Effector memory CD8-positive, alpha-beta T cell (primary cell): Measurements from ENCODE around the gene ZNF641.

ENCODE experiments used
- ATAC-seq: fragments of 150-1000 bp; cut with Tn5 transposase; replicated peaks from 2 replicates; pipeline ENCODE4 v1.10.0; 2021; ENCODE audit warnings: mild to moderate bottlenecking, moderate library complexity
- DNase-seq, 3 experiments: peaks; one replicate each; pipeline ENCODE4 v3.0.0; 2021
- H3K27ac Mint-ChIP-seq, 2 donors: one replicate each; pipeline ENCODE4 v1.8.0; 2022; ENCODE audit warnings: mild to moderate bottlenecking in 2 of 2, mixed read lengths in 2 of 2, moderate library complexity in 2 of 2
- H3K27me3 Mint-ChIP-seq, 2 donors: one replicate each; pipeline ENCODE4 v1.8.0; 2022; ENCODE audit warnings: mixed read lengths in 2 of 2
- H3K36me3 Mint-ChIP-seq: one replicate; pipeline ENCODE4 v1.8.0; 2022; ENCODE audit warnings: mild to moderate bottlenecking, moderate library complexity, mixed read lengths; ENCODE audit not compliant: insufficient read depth
- H3K4me1 Mint-ChIP-seq, 2 donors: one replicate each; pipeline ENCODE4 v1.8.0; 2022; ENCODE audit warnings: low read depth in 2 of 2, mixed read lengths in 2 of 2
- H3K4me3 Mint-ChIP-seq, 2 donors: one replicate each; pipeline ENCODE4 v1.8.0; 2022; ENCODE audit warnings: mild to moderate bottlenecking in 2 of 2, mixed read lengths in 2 of 2, moderate library complexity in 2 of 2
- H3K9me3 Mint-ChIP-seq, 2 donors: one replicate each; pipeline ENCODE4 v1.8.0; 2022; ENCODE audit warnings: mixed read lengths in 2 of 2

The ZNF641 gene

GRCh38 chr12:48311313-48311712 is 39.4 kb downstream of the ZNF641 start:
- Mint-ChIP-seq H3K27me3 (peaks cover 0 to 18% of the 10 kb centered on the region in 2 donors), H3K36me3 (peaks cover 2% of the 10 kb centered on the region)
- no peak for ATAC-seq

DNA sequence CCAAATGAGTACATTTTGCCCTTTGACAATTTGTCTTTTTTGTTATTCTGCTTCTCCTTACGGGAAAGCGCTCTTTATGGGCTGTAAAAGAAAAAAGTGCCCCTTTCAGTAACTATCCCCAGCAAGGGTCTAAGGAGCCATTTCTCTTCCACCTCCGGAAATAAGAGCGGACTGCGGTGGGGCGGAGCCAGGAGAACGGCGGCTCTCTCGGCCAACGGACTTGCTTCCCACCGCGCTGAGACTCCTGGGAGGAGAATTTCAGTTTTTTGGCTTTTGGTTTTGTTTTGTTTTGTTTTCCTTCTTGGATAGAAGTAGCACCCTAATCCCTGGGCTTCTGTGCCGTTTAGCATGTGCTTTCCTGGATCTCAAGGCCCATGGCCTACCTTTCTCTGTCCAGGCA is 43.5 kb downstream of the ZNF641 start:
- H3K9me3 Mint-ChIP-seq: no peaks in the 10 kb centered on the region
- ATAC-seq (no peak), DNase-seq (no peak)
- H3K36me3 Mint-ChIP-seq: peaks cover 2% of the 10 kb centered on the region
- H3K4me3 Mint-ChIP-seq: no peak overlapping the region
- peaks cover 0 to 10% of the 10 kb centered on the region in 2 donors for H3K27me3 Mint-ChIP-seq
- H3K27ac Mint-ChIP-seq: no peak overlapping the region
- peaks cover 0 to 5% of the 10 kb centered on the region in 2 donors for H3K4me1 Mint-ChIP-seq

More at GRCh38 chr12:48311313-48311712, 39.4 kb downstream of the ZNF641 start:
- no peaks in the 10 kb centered on the region for H3K9me3 Mint-ChIP-seq
- H3K4me3 Mint-ChIP-seq: no peak overlapping the region
- peaks cover 0 to 5% of the 10 kb centered on the region in 2 donors for H3K4me1 Mint-ChIP-seq
- H3K27ac Mint-ChIP-seq: no peak overlapping the region
- DNase-seq: no peak

- H3K4me1 Mint-ChIP-seq: no peaks in the 10 kb centered on the region
These were observed 45.5 kb downstream of the ZNF641 start for GRCh38 chr12:48305190-48305589.

DNA sequence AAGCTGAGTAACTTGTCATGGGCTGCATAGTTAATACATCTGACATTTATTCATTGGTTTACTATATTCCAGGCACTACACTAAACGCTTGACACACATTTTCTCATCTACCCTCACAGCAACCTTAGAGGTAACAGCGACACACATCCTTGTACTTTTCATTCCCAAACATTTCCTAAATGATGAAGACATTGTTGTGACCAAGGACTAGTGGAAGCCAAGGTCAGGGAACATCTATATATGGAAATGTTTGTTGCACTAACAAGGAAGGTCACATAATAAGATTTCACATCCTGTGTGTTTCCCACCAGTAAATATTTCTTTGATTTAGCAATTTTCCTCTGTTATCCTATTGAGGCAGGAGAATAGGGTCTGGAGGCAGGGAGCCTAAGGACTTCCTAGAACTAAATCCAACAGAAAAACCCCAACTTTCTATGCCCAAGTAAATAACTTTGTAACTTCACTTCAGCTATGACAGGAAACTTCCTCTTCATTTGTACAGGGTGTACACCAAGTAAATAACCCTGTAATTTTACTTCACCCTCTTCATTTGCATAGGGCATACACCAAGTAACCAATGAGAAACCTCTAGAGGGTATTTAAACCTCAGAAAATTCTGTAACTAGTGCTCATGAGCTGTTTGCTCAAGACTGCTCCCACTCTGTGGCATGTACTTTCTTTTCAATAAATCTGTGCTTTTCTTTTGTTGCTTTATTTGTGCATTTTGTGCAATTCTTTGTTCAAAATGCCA is 48.4 kb downstream of the ZNF641 start:
- Mint-ChIP-seq H3K36me3 (no peaks in the 10 kb centered on the region), H3K4me3 (no peak overlapping the region), H3K4me1 (no peaks in the 10 kb centered on the region), H3K27ac (no peak overlapping the region), H3K27me3 (peaks cover 10 to 17% of the 10 kb centered on the region in 2 donors), H3K9me3 (no peaks in the 10 kb centered on the region)
- ATAC-seq (no peak), DNase-seq (no peak)

More at GRCh38 chr12:48305190-48305589, 45.5 kb downstream of the ZNF641 start:
- H3K27me3 Mint-ChIP-seq: peaks cover 0 to 10% of the 10 kb centered on the region in 2 donors
- H3K27ac Mint-ChIP-seq: no peak overlapping the region
- DNase-seq: no peak
- no peak overlapping the region for H3K4me3 Mint-ChIP-seq
- peaks cover 2% of the 10 kb centered on the region for H3K36me3 Mint-ChIP-seq
- no peak for ATAC-seq
- H3K9me3 Mint-ChIP-seq: no peaks in the 10 kb centered on the region

DNA sequence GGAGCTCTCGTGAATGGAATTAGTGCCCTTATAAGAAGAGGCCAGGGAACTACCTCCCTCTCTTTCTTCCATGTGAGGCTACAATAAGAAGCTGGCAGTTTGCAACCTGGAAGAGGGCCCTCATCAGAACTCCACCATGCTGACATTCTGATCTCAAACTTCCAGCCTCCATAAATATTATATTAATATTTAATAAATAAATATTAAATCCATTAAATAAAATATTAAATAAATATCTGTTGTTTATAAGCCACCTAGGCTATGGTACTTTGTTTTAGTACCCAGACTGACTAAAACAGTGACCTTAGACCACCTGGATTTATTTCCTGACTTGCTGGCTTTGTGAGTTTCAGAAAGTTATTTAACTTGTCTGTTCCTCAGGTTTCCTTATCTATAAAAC is 49.9 kb downstream of the ZNF641 start:
- Mint-ChIP-seq H3K4me3 (no peak overlapping the region), H3K4me1 (peaks cover 0 to 6% of the 10 kb centered on the region in 2 donors), H3K36me3 (no peaks in the 10 kb centered on the region), H3K27me3 (peaks cover 25 to 26% of the 10 kb centered on the region in 2 donors), H3K27ac (no peak overlapping the region), H3K9me3 (no peaks in the 10 kb centered on the region)
- ATAC-seq (no peak), DNase-seq (no peak)

GRCh38 chr12:48296586-48297282 is 54.0 kb downstream of the ZNF641 start:
- peak in 1 of 3 experiments; percentile 8 for DNase-seq
- Mint-ChIP-seq H3K4me1 (peaks cover 0 to 6% of the 10 kb centered on the region in 2 donors), H3K36me3 (no peaks in the 10 kb centered on the region), H3K4me3 (peak overlapping the region; percentile 58 to 72), H3K27ac (peak overlapping the region in 1 of 2 donors; percentile 47), H3K27me3 (peaks cover 28 to 30% of the 10 kb centered on the region in 2 donors), H3K9me3 (no peaks in the 10 kb centered on the region)
- ATAC-seq: peak; percentile 55

DNA sequence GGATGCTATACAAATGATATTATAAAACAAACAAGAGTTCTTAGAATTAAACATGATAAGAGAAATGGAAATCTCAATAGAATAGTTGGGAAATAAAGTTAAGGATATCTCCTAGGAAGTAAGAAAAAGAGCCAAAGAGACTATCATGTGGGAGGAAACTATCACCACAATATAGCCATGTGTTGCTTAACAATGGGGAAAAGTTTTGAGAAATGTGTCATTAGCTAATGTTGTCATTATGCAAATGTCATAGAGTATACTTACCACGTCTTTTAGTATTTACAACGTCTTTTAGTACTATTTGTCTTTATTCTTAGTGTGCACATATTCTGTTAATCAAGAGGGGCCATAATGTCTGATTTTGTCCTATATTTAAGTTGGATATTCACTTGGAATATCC is 58.7 kb downstream of the ZNF641 start:
- no peak for ATAC-seq
- Mint-ChIP-seq H3K4me3 (no peak overlapping the region), H3K4me1 (peaks cover 0 to 6% of the 10 kb centered on the region in 2 donors), H3K36me3 (no peaks in the 10 kb centered on the region), H3K27me3 (peaks cover 28 to 30% of the 10 kb centered on the region in 2 donors), H3K9me3 (no peaks in the 10 kb centered on the region), H3K27ac (no peak overlapping the region)
- no peak for DNase-seq

- Mint-ChIP-seq H3K4me1 (peaks cover 1 to 2% of the 10 kb centered on the region in 2 donors), H3K27me3 (peaks cover 22 to 25% of the 10 kb centered on the region in 2 donors), H3K9me3 (no peaks in the 10 kb centered on the region), H3K36me3 (no peaks in the 10 kb centered on the region), H3K27ac (no peak overlapping the region), H3K4me3 (no peak overlapping the region)
- ATAC-seq (no peak), DNase-seq (no peak)
These were observed 59.2 kb downstream of the ZNF641 start for GRCh38 chr12:48291511-48291910.

GRCh38 chr12:48288387-48289268 is 62.1 kb downstream of the ZNF641 start:
- no peaks in the 10 kb centered on the region for H3K36me3 Mint-ChIP-seq
- H3K27me3 Mint-ChIP-seq: peaks cover 18 to 20% of the 10 kb centered on the region in 2 donors
- H3K9me3 Mint-ChIP-seq: no peaks in the 10 kb centered on the region
- ATAC-seq (no peak), DNase-seq (no peak)
- no peak overlapping the region for H3K27ac Mint-ChIP-seq
- H3K4me3 Mint-ChIP-seq: no peak overlapping the region
- H3K4me1 Mint-ChIP-seq: peaks cover 10 to 12% of the 10 kb centered on the region in 2 donors
